Ovary (tissue), 9 donors: ENCODE data around the gene FIBCD1. TPM values are rescaled to one million over a fixed set of nuclear protein-coding genes. Genes with fewer than 3 reads are reported as not detected.

ENCODE experiments used
- DNase-seq, 5 donors: peaks; one replicate each; pipeline ENCODE4 v3.0.0-alpha.2; 2019 to 2020
- H3K27ac ChIP-seq, 2 donors: fragments of 200-600 bp; one replicate each; pipeline versions ENCODE4 v1.5.1 to v1.8.0; 2019 to 2022
- H3K27me3 ChIP-seq: fragments of 200-600 bp; one replicate; pipeline ENCODE4 v1.8.0; 2022
- H3K36me3 ChIP-seq: fragments of 200-600 bp; sonication (generic); one replicate; pipeline ENCODE4 v1.5.1; 2019
- H3K4me1 ChIP-seq: one replicate; pipeline ENCODE4 v1.8.1; 2013; ENCODE audit warnings: mild to moderate bottlenecking, moderate library complexity; ENCODE audit not compliant: insufficient read depth
- H3K4me3 ChIP-seq: fragments of 200-600 bp; sonication (generic); one replicate; pipeline ENCODE4 v1.5.1; 2017
- H3K9me3 ChIP-seq, 2 donors: fragments of 200-600 bp in 1 of 2; sonication (generic) in 1 of 2; one replicate each; pipeline versions ENCODE4 v1.5.1 to v1.8.1; 2013 to 2019; ENCODE audit warnings: mild to moderate bottlenecking in 1 of 2, moderate library complexity in 1 of 2
- EP300 ChIP-seq: sonication (generic); formaldehyde crosslinking; IDR thresholded peaks from one replicate; pipeline ENCODE4 v1.6.1; 2017; ENCODE audit warnings: antibody characterized with exemption
- POLR2A ChIP-seq: fragments of 450-650 bp; IDR thresholded peaks from one replicate; pipeline ENCODE4 v1.6.1; 2017; ENCODE audit warnings: antibody characterized with exemption, mild to moderate bottlenecking, moderate library complexity
- WGBS, 3 donors: extraction: QIAGEN DNeasy Blood & Tissue Kit in 1 of 3; methylation state at CpG; one replicate each; pipeline versions ENCODE4 v1.1.5 to v1.1.7; 2013 to 2017; 5-methylcytosine and 5-hydroxymethylcytosine counted together
- intact Hi-C, 4 donors: fragments of 100-400 bp; cut with DNase I; formaldehyde crosslinking; loops; one replicate each; pipeline versions ENCODE4 v1.11.0 to v1.15.1; 2022 to 2023
- polyA plus RNA-seq, 2 donors: library from polyadenylated mRNA; stranded (reverse); fragments of 200-250 nt in 1 of 2; fragments of 350-450 nt in 1 of 2; fragmentation: Illumina TruSeq in 1 of 2; extraction: RNeasy Lipid Tissue Mini Kit (QIAGEN cat#74804) in 1 of 2; gene quantifications; one replicate each; pipeline ENCODE4 v1.2.3, GENCODE V29; 2013 to 2014
- total RNA-seq, 7 donors: library from RNA; depleted of rRNA in 2 of 7; stranded (reverse); fragments of >200 nt in 2 of 7; fragmentation: NEBNext Ultra II Directional in 3 of 7; extraction: Animal tissue kit (Norgen Biotek cat#: 25700) in 3 of 7; gene quantifications; one replicate each; pipeline versions ENCODE4 v1.1.0 to v1.2.4, GENCODE V29; 2016 to 2023
- TF ChIP-seq, protein P1 (sequence below), 3 donors: fragments of 450-650 bp in 2 of 3; fragments of 200-600 bp in 1 of 3; IDR thresholded peaks; one replicate each; pipeline versions ENCODE4 v1.5.1 to v1.8.0; 2016 to 2022; ENCODE audit warnings: antibody characterized with exemption in 3 of 3, mild to moderate bottlenecking in 1 of 3
- donor health status: DM: no; HTN: no; CAD: no; lungs with moderate emphysema.
- donor health status: DM: no; HTN: no; CAD: no.
- donor health status: Bipolar disorder and iron deficiency.
- donor health status: DM: yes; HTN: yes; CAD: no.
- donor health status: DM: no; HTN: no; CAD: no.
- donor health status: DM: yes; HTN: yes; CAD: no.

FIBCD1 gene
- total and polyA plus RNA-seq, 9 donors, result 0.06 to 0.45 (median 0.12) TPM; not detected in 3

DNA sequence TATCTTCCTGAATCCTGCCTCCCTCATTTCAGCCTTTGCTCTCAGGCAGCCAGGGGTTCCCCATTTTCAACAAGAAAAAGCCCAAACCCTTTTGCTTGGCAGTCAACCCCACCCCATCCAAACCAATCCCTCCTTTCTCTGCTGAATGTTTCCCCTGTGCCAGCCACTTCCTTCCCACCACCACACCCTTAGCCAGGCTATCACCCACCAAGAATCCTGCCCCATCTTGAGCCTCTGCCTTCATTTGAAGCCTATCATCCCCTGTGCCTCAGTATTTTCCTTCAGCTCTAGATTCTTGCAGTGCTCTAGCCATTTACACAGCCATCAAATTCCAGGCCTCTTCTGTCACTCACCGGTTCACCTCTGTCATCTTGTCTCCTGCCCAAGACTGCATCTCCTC is 15.3 kb upstream of the FIBCD1 start:
- no peaks in the 10 kb centered on the region for H3K9me3 ChIP-seq
- WGBS, 3 donors, result 91 to 97% (median 95%) methylated on average over 1 of the region's 1 CpG
- no peaks in the 10 kb centered on the region for H3K27me3 ChIP-seq
- H3K27ac ChIP-seq, result no peak overlapping the region
- H3K36me3 ChIP-seq, result no peaks in the 10 kb centered on the region
- TF ChIP-seq, protein P1, sequence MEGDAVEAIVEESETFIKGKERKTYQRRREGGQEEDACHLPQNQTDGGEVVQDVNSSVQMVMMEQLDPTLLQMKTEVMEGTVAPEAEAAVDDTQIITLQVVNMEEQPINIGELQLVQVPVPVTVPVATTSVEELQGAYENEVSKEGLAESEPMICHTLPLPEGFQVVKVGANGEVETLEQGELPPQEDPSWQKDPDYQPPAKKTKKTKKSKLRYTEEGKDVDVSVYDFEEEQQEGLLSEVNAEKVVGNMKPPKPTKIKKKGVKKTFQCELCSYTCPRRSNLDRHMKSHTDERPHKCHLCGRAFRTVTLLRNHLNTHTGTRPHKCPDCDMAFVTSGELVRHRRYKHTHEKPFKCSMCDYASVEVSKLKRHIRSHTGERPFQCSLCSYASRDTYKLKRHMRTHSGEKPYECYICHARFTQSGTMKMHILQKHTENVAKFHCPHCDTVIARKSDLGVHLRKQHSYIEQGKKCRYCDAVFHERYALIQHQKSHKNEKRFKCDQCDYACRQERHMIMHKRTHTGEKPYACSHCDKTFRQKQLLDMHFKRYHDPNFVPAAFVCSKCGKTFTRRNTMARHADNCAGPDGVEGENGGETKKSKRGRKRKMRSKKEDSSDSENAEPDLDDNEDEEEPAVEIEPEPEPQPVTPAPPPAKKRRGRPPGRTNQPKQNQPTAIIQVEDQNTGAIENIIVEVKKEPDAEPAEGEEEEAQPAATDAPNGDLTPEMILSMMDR (IDR thresholded peaks at IDR 0.05), result no peak
- TF ChIP-seq EP300 (no peak), POLR2A (no peak)
- H3K4me1 ChIP-seq, result no peaks in the 10 kb centered on the region
- H3K4me3 ChIP-seq, result no peak overlapping the region
- intact Hi-C loops, result no loop called here
- no peak for DNase-seq

GRCh38 chr9:130952065-130952762 is 13.2 kb upstream of the FIBCD1 start:
- intact Hi-C loops, result no loop called here
- no peaks in the 10 kb centered on the region for H3K27me3 ChIP-seq

DNA sequence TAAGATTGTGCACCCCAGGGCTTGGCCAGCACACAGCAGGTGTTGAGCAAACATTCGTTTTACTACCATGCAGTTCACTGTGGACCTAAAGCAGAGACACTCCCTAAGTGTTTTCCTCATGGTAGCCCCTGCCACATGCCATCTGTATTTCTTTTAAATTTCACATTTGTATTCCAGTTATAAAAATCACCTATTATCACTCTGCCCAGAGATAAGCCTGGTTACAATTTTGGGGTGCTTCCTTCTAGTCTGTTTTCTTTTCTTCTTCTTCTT is 10.9 kb upstream of the FIBCD1 start:
- Histone ChIP-seq H3K36me3 (no peaks in the 10 kb centered on the region), H3K27me3 (no peaks in the 10 kb centered on the region), H3K9me3 (no peaks in the 10 kb centered on the region), H3K27ac (no peak overlapping the region), H3K4me1 (no peaks in the 10 kb centered on the region), H3K4me3 (no peak overlapping the region)
- WGBS, 3 donors, result 72 to 79% (median 78%) methylated on average over 1 of the region's 1 CpG
- intact Hi-C loops, result no loop called here
- no peak for DNase-seq
- TF ChIP-seq, protein P1 (IDR thresholded peaks at IDR 0.05), result no peak
- TF ChIP-seq EP300, result no peak
- no peak for TF ChIP-seq POLR2A

More at GRCh38 chr9:130952065-130952762, 13.2 kb upstream of the FIBCD1 start:
- H3K4me1 ChIP-seq, result no peaks in the 10 kb centered on the region
- H3K9me3 ChIP-seq, result no peaks in the 10 kb centered on the region
- DNase-seq, result no peak
- TF ChIP-seq POLR2A, result no peak
- TF ChIP-seq, protein P1 (IDR thresholded peaks at IDR 0.05), result no peak
- no peaks in the 10 kb centered on the region for H3K36me3 ChIP-seq
- 68 to 74% (median 72%) methylated on average over 6 of the region's 6 CpGs for WGBS, 3 donors
- H3K4me3 ChIP-seq, result no peak overlapping the region
- no peak overlapping the region for H3K27ac ChIP-seq

- no peaks in the 10 kb centered on the region for H3K4me1 ChIP-seq
- no peak overlapping the region for H3K4me3 ChIP-seq
- intact Hi-C loops, result loop anchor here in 1 of 4 donors (10.0 kb wide), 1 partner anchor 185 kb away; no protein-coding TSS in a partner anchor
- no peaks in the 10 kb centered on the region for H3K36me3 ChIP-seq
- H3K9me3 ChIP-seq, result no peaks in the 10 kb centered on the region
- no peak overlapping the region for H3K27ac ChIP-seq
- TF ChIP-seq EP300, result no peak
- TF ChIP-seq POLR2A, result no peak
- TF ChIP-seq, protein P1 (IDR thresholded peaks at IDR 0.05), result no peak
- 72 to 81% (median 74%) methylated on average over 8 of the region's 8 CpGs for WGBS, 3 donors
- no peak for DNase-seq
- H3K27me3 ChIP-seq, result no peaks in the 10 kb centered on the region
Observed at GRCh38 chr9:130949188-130950038, 10.4 kb upstream of the FIBCD1 start.
